AG09309 (cell line): Measurements from ENCODE around the gene NAT14.

Source experiments
- DNase-seq: peaks from one replicate; pipeline ENCODE4 v3.0.0-alpha.2; 2010; ENCODE audit warnings: low read depth
- H3K4me3 ChIP-seq: 2 replicates; pipeline ENCODE4 v1.5.1; 2011; ENCODE audit warnings: mild to moderate bottlenecking, low read depth, low read length, moderate library complexity; ENCODE audit not compliant: control insufficient read depth
- CTCF ChIP-seq: IDR thresholded peaks from 2 replicates; pipeline ENCODE4 v1.5.1; 2011; ENCODE audit warnings: mild to moderate bottlenecking, low read depth, low read length, inconsistent platforms; ENCODE audit not compliant: insufficient read depth, control insufficient read depth; ENCODE audit errors: missing control alignments

Gene NAT14

GRCh38 chr19:55453511-55454260 lies 31.3 kb upstream of the NAT14 start:
- no peak overlapping the region for H3K4me3 ChIP-seq
- no peak for TF ChIP-seq CTCF
- DNase-seq, result no peak

GRCh38 chr19:55454787-55455243 lies 30.2 kb upstream of the NAT14 start:
- no peak overlapping the region for H3K4me3 ChIP-seq
- peak; percentile 82 for TF ChIP-seq CTCF
- DNase-seq, result no peak

- no peak for DNase-seq
- H3K4me3 ChIP-seq, result no peak overlapping the region
- no peak for TF ChIP-seq CTCF
Observed at GRCh38 chr19:55455576-55456235, 29.3 kb upstream of the NAT14 start.

GRCh38 chr19:55456347-55456746 lies 28.6 kb upstream of the NAT14 start:
- DNase-seq, result no peak
- no peak for TF ChIP-seq CTCF
- H3K4me3 ChIP-seq, result no peak overlapping the region

GRCh38 chr19:55457683-55458457 lies 27.1 kb upstream of the NAT14 start:
- H3K4me3 ChIP-seq, result no peak overlapping the region
- TF ChIP-seq CTCF, result no peak
- no peak for DNase-seq

- TF ChIP-seq CTCF, result no peak
- DNase-seq, result no peak
- no peak overlapping the region for H3K4me3 ChIP-seq
Observed at GRCh38 chr19:55459551-55459949, 25.4 kb upstream of the NAT14 start.
